Measurements from ENCODE around the gene LEPR.

Gene LEPR

GRCh38 chr1:65469126-65469888 is 48.8 kb downstream of the LEPR start:
- DNase-seq, result no peak
- in situ Hi-C loops (cut with MboI; ENCODE audit: low pct_unique_long_range_greater_than_20kb, low sequenced_read_pairs), result no loop called here

- in situ Hi-C loops (cut with MboI; ENCODE audit: low pct_unique_long_range_greater_than_20kb, low sequenced_read_pairs), result no loop called here
- no peak for DNase-seq
These were observed 49.4 kb downstream of the LEPR start for GRCh38 chr1:65469889-65470340.

All from KBM-7 (cell line).